Measurements from ENCODE around the gene GPR4. TPM values are rescaled to one million over a fixed set of nuclear protein-coding genes. Genes with fewer than 3 reads are reported as not detected.
A peak's percentile ranks its signal among the peaks of the same experiment; 100 is the strongest.

GPR4 gene
- total RNA-seq, 1 experiment from 2014 or later, result 0.23 TPM

- Histone ChIP-seq H3K36me3 (ENCODE audit: control insufficient read depth, insufficient read depth, low read length) (no peaks in the 10 kb centered on the region), H3K9me3 (ENCODE audit: control insufficient read depth, insufficient read depth, low read depth, low read length) (no peaks in the 10 kb centered on the region), H3K4me3 (ENCODE audit: low read depth in 2 of 2, low read length in 2 of 2) (peak overlapping the region in 1 of 2 experiments; percentile 32; a peak in 1 of 4 replicates), H3K4me1 (ENCODE audit: control insufficient read depth, insufficient read depth, low read length) (no peaks in the 10 kb centered on the region; the same call in 1 of the 2 replicates), H3K27ac (ENCODE audit: low read length) (peak overlapping the region; percentile 45; the same call in 1 of the 2 replicates), H3K27me3 (ENCODE audit: control insufficient read depth, insufficient read depth, low read length) (no peaks in the 10 kb centered on the region; the same call in 1 of the 2 replicates)
- POLR2A ChIA-PET, result no interaction called here
- in situ Hi-C loops (cut with HindIII; ENCODE audit: low pct_unique_long_range_greater_than_20kb, low sequenced_read_pairs) (no loop called here), intact Hi-C loops (cut with micrococcal nuclease; ENCODE audit: unreplicated experiment) (no loop called here)
- DNase-seq (ENCODE audit: low read depth, low spot score) (no peak), ATAC-seq (peak; percentile 84)
- no TSS peak for BruUV-seq (replicated peaks)
- TF ChIP-seq SIN3A (IDR thresholded peaks at IDR 0.05; ENCODE audit: borderline replicate concordance, insufficient read depth, low read depth, low read length), result no peak
- TF ChIP-seq POLR2AphosphoS5 (IDR thresholded peaks at IDR 0.05; ENCODE audit: low read depth, low read length), result no peak
- TF ChIP-seq CTCF (IDR thresholded peaks at IDR 0.05), result peak; percentile 89
- peak; percentile 96 for TF ChIP-seq TCF7L2 (IDR thresholded peaks at IDR 0.05; ENCODE audit: low read depth, low read length)
- TF ChIP-seq, protein P1, sequence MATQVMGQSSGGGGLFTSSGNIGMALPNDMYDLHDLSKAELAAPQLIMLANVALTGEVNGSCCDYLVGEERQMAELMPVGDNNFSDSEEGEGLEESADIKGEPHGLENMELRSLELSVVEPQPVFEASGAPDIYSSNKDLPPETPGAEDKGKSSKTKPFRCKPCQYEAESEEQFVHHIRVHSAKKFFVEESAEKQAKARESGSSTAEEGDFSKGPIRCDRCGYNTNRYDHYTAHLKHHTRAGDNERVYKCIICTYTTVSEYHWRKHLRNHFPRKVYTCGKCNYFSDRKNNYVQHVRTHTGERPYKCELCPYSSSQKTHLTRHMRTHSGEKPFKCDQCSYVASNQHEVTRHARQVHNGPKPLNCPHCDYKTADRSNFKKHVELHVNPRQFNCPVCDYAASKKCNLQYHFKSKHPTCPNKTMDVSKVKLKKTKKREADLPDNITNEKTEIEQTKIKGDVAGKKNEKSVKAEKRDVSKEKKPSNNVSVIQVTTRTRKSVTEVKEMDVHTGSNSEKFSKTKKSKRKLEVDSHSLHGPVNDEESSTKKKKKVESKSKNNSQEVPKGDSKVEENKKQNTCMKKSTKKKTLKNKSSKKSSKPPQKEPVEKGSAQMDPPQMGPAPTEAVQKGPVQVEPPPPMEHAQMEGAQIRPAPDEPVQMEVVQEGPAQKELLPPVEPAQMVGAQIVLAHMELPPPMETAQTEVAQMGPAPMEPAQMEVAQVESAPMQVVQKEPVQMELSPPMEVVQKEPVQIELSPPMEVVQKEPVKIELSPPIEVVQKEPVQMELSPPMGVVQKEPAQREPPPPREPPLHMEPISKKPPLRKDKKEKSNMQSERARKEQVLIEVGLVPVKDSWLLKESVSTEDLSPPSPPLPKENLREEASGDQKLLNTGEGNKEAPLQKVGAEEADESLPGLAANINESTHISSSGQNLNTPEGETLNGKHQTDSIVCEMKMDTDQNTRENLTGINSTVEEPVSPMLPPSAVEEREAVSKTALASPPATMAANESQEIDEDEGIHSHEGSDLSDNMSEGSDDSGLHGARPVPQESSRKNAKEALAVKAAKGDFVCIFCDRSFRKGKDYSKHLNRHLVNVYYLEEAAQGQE (IDR thresholded peaks at IDR 0.05; ENCODE audit: insufficient read depth in 1 of 2, low read depth in 2 of 2, low read length in 1 of 2), result no peak
- CTCF ChIA-PET, result interaction anchor here (1.6 kb wide), 1 partner anchor 34 kb away, joined by 8 read pairs; no protein-coding TSS in a partner anchor
Observed at GRCh38 chr19:45607071-45608029, 5.3 kb upstream of the GPR4 start.

DNA sequence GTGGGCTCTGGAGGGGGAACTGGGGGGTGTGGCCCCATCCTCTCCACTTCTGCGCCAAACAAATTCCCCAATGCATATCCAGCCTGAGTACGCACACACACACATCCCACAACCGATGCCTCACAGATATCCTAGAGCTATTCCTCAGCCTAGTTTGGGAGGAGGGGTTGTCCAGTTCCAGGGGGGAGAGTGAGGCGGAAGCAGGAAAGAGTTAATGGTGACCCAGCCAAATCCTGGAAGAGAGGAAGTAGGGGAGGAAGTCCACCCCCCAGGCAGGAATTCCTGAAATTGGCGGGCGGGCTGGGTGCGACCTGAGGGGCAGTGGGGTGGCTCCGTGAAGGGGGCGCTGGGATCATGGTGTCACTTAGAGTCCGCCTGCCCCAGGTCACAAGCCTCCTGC is 897 bp downstream of the GPR4 start:
- no peak for DNase-seq (ENCODE audit: low read depth, low spot score)
- ChIA-PET CTCF (interaction anchor here (0.7 kb wide), 1 partner anchor 53 kb away, joined by 3 read pairs; no protein-coding TSS in a partner anchor), POLR2A (no interaction called here)
- TF ChIP-seq CTCF (IDR thresholded peaks at IDR 0.05) (no peak), POLR2AphosphoS5 (IDR thresholded peaks at IDR 0.05; ENCODE audit: low read depth, low read length) (no peak), SIN3A (IDR thresholded peaks at IDR 0.05; ENCODE audit: borderline replicate concordance, insufficient read depth, low read depth, low read length) (no peak), TCF7L2 (IDR thresholded peaks at IDR 0.05; ENCODE audit: low read depth, low read length) (no peak)
- TF ChIP-seq, protein P1 (IDR thresholded peaks at IDR 0.05; ENCODE audit: insufficient read depth in 1 of 2, low read depth in 2 of 2, low read length in 1 of 2), result no peak
- Histone ChIP-seq H3K36me3 (ENCODE audit: control insufficient read depth, insufficient read depth, low read length) (no peaks in the 10 kb centered on the region), H3K4me1 (ENCODE audit: control insufficient read depth, insufficient read depth, low read length) (peaks cover 3% of the 10 kb centered on the region; the same call in 1 of the 2 replicates), H3K4me3 (ENCODE audit: low read depth in 2 of 2, low read length in 2 of 2) (no peak overlapping the region), H3K27me3 (ENCODE audit: control insufficient read depth, insufficient read depth, low read length) (no peaks in the 10 kb centered on the region; the same call in 1 of the 2 replicates), H3K9me3 (ENCODE audit: control insufficient read depth, insufficient read depth, low read depth, low read length) (no peaks in the 10 kb centered on the region), H3K27ac (ENCODE audit: low read length) (no peak overlapping the region)
- in situ Hi-C loops (cut with HindIII; ENCODE audit: low pct_unique_long_range_greater_than_20kb, low sequenced_read_pairs), result no loop called here
- ATAC-seq, result no peak
- BruUV-seq (replicated peaks), result no TSS peak
- intact Hi-C loops (cut with micrococcal nuclease; ENCODE audit: unreplicated experiment), result no loop called here
